GM12865 (cell line): ENCODE data around the gene BMAL1.

Experiments
- DNase-seq: peaks from one replicate; pipeline ENCODE4 v3.0.0; 2010; ENCODE audit warnings: low read depth
- H3K4me3 ChIP-seq: 2 replicates; pipeline ENCODE4 v1.5.1; 2011; ENCODE audit warnings: mild to moderate bottlenecking, low read depth, low read length, control low read depth
- CTCF ChIP-seq: IDR thresholded peaks from 2 replicates; pipeline ENCODE4 v1.5.1; 2011; ENCODE audit warnings: low read length, control low read depth, low read depth, inconsistent platforms; ENCODE audit not compliant: insufficient read depth; ENCODE audit errors: missing control alignments

The BMAL1 gene

GRCh38 chr11:13278609-13279486 lies 1.3 kb downstream of the BMAL1 start:
- no peak for TF ChIP-seq CTCF
- H3K4me3 ChIP-seq, result peak overlapping the region; percentile 98
- no peak for DNase-seq

- no peak for DNase-seq
- peak overlapping the region; percentile 98 for H3K4me3 ChIP-seq
- no peak for TF ChIP-seq CTCF
These were observed 1.9 kb downstream of the BMAL1 start for GRCh38 chr11:13279487-13279834.

- H3K4me3 ChIP-seq, result peak overlapping the region; percentile 98; the same call in 1 of the 2 replicates
- TF ChIP-seq CTCF, result no peak
- no peak for DNase-seq
These were observed 2.6 kb downstream of the BMAL1 start for GRCh38 chr11:13280092-13280722.

GRCh38 chr11:13280777-13281176 lies 3.2 kb downstream of the BMAL1 start:
- no peak for TF ChIP-seq CTCF
- no peak for DNase-seq
- H3K4me3 ChIP-seq, result no peak overlapping the region

- TF ChIP-seq CTCF, result no peak
- no peak for DNase-seq
- H3K4me3 ChIP-seq, result no peak overlapping the region
These were observed 6.0 kb downstream of the BMAL1 start for GRCh38 chr11:13283636-13284035.

GRCh38 chr11:13284776-13285588 lies 7.4 kb downstream of the BMAL1 start:
- DNase-seq, result no peak
- no peak overlapping the region for H3K4me3 ChIP-seq
- no peak for TF ChIP-seq CTCF
